Measurements from ENCODE around the gene KLK13. TPM values are rescaled to one million over a fixed set of nuclear protein-coding genes. Genes with fewer than 3 reads are reported as not detected.

Gene KLK13
- polyA plus RNA-seq, 3 donors from 2014 or later, result not detected

- Mint-ChIP-seq H3K36me3 (peaks cover 0 to 4% (median 3%) of the 10 kb centered on the region in 3 donors), H3K27ac (no peak overlapping the region), H3K4me3 (no peak overlapping the region), H3K9me3 (peaks cover 0 to 4% (median 0%) of the 10 kb centered on the region in 6 donors), H3K4me1 (no peaks in the 10 kb centered on the region), H3K27me3 (ENCODE audit: low read depth in 3 of 3) (peaks cover 6 to 16% (median 12%) of the 10 kb centered on the region in 3 donors)
- DNase-seq, result no peak
Measured at GRCh38 chr19:51031220-51031879, 33.5 kb downstream of the KLK13 start.

GRCh38 chr19:51030631-51031030, 34.3 kb downstream of the KLK13 start:
- H3K4me3 Mint-ChIP-seq, result no peak overlapping the region
- H3K27ac Mint-ChIP-seq, result no peak overlapping the region
- no peak for DNase-seq
- H3K36me3 Mint-ChIP-seq, result peaks cover 0 to 4% (median 3%) of the 10 kb centered on the region in 3 donors
- H3K27me3 Mint-ChIP-seq (ENCODE audit: low read depth in 3 of 3), result peaks cover 6 to 13% (median 12%) of the 10 kb centered on the region in 3 donors
- peaks cover 0 to 4% (median 0%) of the 10 kb centered on the region in 6 donors for H3K9me3 Mint-ChIP-seq
- H3K4me1 Mint-ChIP-seq, result no peaks in the 10 kb centered on the region

DNA sequence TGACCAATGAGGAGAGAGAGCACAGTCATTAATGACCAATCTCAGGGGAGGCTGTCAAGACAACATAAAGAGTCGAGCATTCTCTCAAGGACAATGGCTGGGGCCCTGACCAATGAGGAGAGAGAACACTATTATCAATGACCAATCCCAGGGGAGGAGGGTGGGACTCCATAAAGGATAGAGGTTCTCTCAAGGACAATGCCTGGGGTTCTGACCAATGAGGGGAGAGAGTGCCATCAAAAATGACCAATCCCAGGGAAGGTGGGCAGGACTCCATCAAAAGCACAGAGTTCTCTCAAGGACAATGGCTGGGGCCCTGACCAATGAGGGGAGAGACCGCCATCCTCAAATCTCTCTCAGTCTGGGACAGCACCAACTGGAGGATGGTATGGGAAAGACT, 35.2 kb downstream of the KLK13 start:
- H3K36me3 Mint-ChIP-seq, result peaks cover 0 to 4% (median 3%) of the 10 kb centered on the region in 3 donors
- peaks cover 0 to 4% (median 0%) of the 10 kb centered on the region in 6 donors for H3K9me3 Mint-ChIP-seq
- H3K27ac Mint-ChIP-seq, result no peak overlapping the region
- H3K4me3 Mint-ChIP-seq, result no peak overlapping the region
- H3K27me3 Mint-ChIP-seq (ENCODE audit: low read depth in 3 of 3), result peaks cover 6 to 14% (median 13%) of the 10 kb centered on the region in 3 donors
- DNase-seq, result no peak
- H3K4me1 Mint-ChIP-seq, result no peaks in the 10 kb centered on the region

GRCh38 chr19:51027873-51028272, 37.0 kb downstream of the KLK13 start:
- H3K27me3 Mint-ChIP-seq (ENCODE audit: low read depth in 3 of 3), result peaks cover 8 to 15% (median 14%) of the 10 kb centered on the region in 3 donors
- H3K4me1 Mint-ChIP-seq, result no peaks in the 10 kb centered on the region
- H3K27ac Mint-ChIP-seq, result no peak overlapping the region
- H3K36me3 Mint-ChIP-seq, result peaks cover 0 to 4% (median 3%) of the 10 kb centered on the region in 3 donors
- no peak for DNase-seq
- no peak overlapping the region for H3K4me3 Mint-ChIP-seq
- H3K9me3 Mint-ChIP-seq, result peaks cover 0 to 5% (median 0%) of the 10 kb centered on the region in 6 donors

DNA sequence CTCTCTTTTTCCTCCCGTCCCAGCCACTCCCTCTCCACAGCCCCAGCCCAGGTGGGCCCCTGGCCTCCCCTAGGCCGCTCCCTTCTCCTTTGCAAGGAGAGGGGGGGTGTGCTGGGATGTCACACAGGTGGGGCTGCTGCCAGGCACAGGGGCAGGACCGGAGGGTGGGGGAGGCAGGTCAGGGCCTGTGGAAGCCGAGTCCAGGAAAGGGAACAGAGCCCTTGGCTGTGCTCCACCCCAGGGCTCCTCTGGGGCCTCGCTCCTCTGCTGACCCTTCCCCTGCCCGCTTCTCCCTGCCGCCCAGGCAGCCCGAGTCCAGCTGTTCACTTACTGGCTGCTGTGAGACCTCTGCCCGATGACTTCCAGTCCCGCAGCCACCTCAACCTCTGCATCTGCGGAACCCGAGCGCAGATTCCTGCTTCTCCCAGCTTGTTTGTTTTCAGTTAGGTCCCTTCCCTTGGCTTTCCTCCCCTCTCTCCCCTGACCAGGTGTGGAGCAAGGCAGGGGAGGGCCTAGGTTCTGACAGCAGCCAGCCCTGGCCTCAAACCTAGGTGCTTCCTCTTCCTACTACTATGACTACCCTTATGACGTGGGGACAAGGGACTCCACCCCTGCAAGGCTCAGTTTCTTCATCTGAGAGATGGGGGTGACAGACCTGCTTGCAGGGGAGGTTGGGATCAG, 37.6 kb downstream of the KLK13 start:
- Mint-ChIP-seq H3K4me1 (no peaks in the 10 kb centered on the region), H3K4me3 (no peak overlapping the region), H3K27me3 (ENCODE audit: low read depth in 3 of 3) (peaks cover 3 to 17% (median 17%) of the 10 kb centered on the region in 3 donors), H3K36me3 (peaks cover 0 to 4% (median 3%) of the 10 kb centered on the region in 3 donors), H3K27ac (peak overlapping the region in 1 of 6 donors; percentile 65), H3K9me3 (peaks cover 0 to 5% (median 0%) of the 10 kb centered on the region in 6 donors)
- no peak for DNase-seq

DNA sequence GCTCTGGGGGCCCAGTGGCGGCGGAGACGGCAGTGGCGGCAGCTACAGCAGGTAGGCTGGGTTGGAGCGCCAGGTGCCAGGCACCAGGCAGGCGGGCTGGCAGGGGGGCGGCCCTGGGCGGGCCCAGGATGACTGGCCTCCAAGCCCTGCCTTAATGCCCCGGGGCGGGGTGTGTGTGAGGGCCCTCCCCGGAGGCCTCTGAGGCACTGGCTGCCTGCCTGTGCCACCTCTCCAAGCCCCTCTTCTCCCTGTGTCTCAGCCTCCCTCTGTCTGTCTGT, 38.4 kb downstream of the KLK13 start, which contains the start of gene KLK11:
TSS of gene KLK11 (minus strand) at position 63 of the 278 bp plus-strand sequence. CDS start 985 bp downstream, outside the sequence.
- peaks cover 2 to 17% (median 15%) of the 10 kb centered on the region in 3 donors for H3K27me3 Mint-ChIP-seq (ENCODE audit: low read depth in 3 of 3)
- peaks cover 0 to 5% (median 0%) of the 10 kb centered on the region in 6 donors for H3K9me3 Mint-ChIP-seq
- H3K4me1 Mint-ChIP-seq, result no peaks in the 10 kb centered on the region
- peak within 1 kb of the TSS in 1 of 6 donors; percentile 65 for H3K27ac Mint-ChIP-seq
- H3K36me3 Mint-ChIP-seq, result peaks cover 0 to 4% (median 3%) of the 10 kb centered on the region in 3 donors
- H3K4me3 Mint-ChIP-seq, result no peak within 1 kb of the TSS
- no peak for DNase-seq

- Mint-ChIP-seq H3K36me3 (peaks cover 0 to 4% (median 3%) of the 10 kb centered on the region in 3 donors), H3K27me3 (ENCODE audit: low read depth in 3 of 3) (peaks cover 2 to 16% (median 14%) of the 10 kb centered on the region in 3 donors), H3K27ac (no peak overlapping the region), H3K4me1 (peaks cover 0 to under 1% of the 10 kb centered on the region in 2 donors), H3K9me3 (peaks cover 0 to 4% (median 0%) of the 10 kb centered on the region in 6 donors), H3K4me3 (no peak overlapping the region)
- no peak for DNase-seq
Measured at GRCh38 chr19:51025809-51026553, 38.9 kb downstream of the KLK13 start.

DNA sequence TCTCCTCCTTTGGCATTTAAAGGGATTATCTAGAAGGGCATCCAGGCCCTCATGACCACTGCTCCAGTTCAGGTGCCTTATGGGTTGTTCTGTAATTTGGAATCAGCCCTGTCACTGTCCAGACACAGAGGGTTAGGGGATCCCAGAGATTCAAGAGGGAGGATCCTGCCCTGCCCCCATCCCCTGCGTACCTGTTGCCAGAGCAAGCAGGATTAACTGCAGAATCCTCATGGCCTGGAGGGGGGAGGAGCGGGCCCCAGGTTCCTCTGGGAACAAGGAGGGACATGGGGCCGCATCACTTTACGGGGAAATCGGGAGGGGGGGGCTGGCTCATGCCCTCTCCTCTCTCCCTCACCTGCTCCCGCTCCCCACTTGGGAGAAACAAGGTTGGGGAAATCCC, 39.5 kb downstream of the KLK13 start:
- Mint-ChIP-seq H3K36me3 (peaks cover 0 to 4% (median 3%) of the 10 kb centered on the region in 3 donors), H3K9me3 (peaks cover 0 to 2% (median 0%) of the 10 kb centered on the region in 6 donors), H3K27me3 (ENCODE audit: low read depth in 3 of 3) (peaks cover 2 to 16% (median 14%) of the 10 kb centered on the region in 3 donors), H3K4me1 (peaks cover 0 to 2% of the 10 kb centered on the region in 2 donors), H3K27ac (no peak overlapping the region), H3K4me3 (no peak overlapping the region)
- DNase-seq, result no peak

DNA sequence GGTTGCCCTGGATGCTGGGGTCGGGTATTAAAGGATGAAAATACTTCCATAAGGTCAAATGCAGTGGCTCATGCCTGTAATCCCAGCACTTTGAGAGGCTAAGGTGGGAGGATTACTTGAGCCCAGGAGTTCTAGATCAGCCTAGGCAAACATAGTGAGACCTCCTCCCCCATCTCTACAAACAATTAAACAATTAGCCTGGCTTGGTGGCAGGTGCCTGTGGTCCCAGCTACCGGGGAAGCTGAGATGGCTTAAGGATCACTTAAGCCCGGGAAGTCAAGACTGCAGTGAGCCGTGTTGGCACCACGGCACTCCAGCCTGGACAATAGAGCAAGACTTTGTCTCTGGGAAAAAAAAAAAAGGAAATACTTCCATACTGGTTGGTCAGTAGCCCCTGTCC, 40.0 kb downstream of the KLK13 start:
- Mint-ChIP-seq H3K4me3 (no peak overlapping the region), H3K9me3 (peaks cover 0 to 2% (median 0%) of the 10 kb centered on the region in 6 donors), H3K27me3 (ENCODE audit: low read depth in 3 of 3) (peaks cover 6 to 16% (median 14%) of the 10 kb centered on the region in 3 donors), H3K36me3 (peaks cover 0 to 4% (median 3%) of the 10 kb centered on the region in 3 donors), H3K4me1 (peaks cover 3 to 5% of the 10 kb centered on the region in 2 donors), H3K27ac (no peak overlapping the region)
- no peak for DNase-seq

GRCh38 chr19:51023946-51024345, 40.9 kb downstream of the KLK13 start:
- H3K4me1 Mint-ChIP-seq, result peaks cover 6% of the 10 kb centered on the region in 2 donors
- no peak overlapping the region for H3K27ac Mint-ChIP-seq
- H3K36me3 Mint-ChIP-seq, result peaks cover 0 to 4% (median 3%) of the 10 kb centered on the region in 3 donors
- peaks cover 0 to 2% (median 0%) of the 10 kb centered on the region in 6 donors for H3K9me3 Mint-ChIP-seq
- no peak overlapping the region for H3K4me3 Mint-ChIP-seq
- H3K27me3 Mint-ChIP-seq (ENCODE audit: low read depth in 3 of 3), result peaks cover 10 to 16% (median 13%) of the 10 kb centered on the region in 3 donors
- DNase-seq, result no peak

- peaks cover 0 to 3% (median 0%) of the 10 kb centered on the region in 6 donors for H3K9me3 Mint-ChIP-seq
- DNase-seq, result no peak
- H3K27me3 Mint-ChIP-seq (ENCODE audit: low read depth in 3 of 3), result peaks cover 13 to 23% (median 16%) of the 10 kb centered on the region in 3 donors
- H3K27ac Mint-ChIP-seq, result peak overlapping the region in 1 of 6 donors; percentile 58
- H3K4me1 Mint-ChIP-seq, result peaks cover 14 to 19% of the 10 kb centered on the region in 2 donors
- H3K36me3 Mint-ChIP-seq, result peaks cover 3 to 7% (median 4%) of the 10 kb centered on the region in 3 donors
- no peak overlapping the region for H3K4me3 Mint-ChIP-seq
Measured at GRCh38 chr19:51022526-51022925, 42.4 kb downstream of the KLK13 start.

- Mint-ChIP-seq H3K9me3 (peaks cover 0 to 3% (median 0%) of the 10 kb centered on the region in 6 donors), H3K27me3 (ENCODE audit: low read depth in 3 of 3) (peaks cover 17 to 25% (median 20%) of the 10 kb centered on the region in 3 donors), H3K4me1 (peaks cover 20 to 30% of the 10 kb centered on the region in 2 donors), H3K4me3 (no peak overlapping the region), H3K36me3 (peaks cover 0 to 4% (median 3%) of the 10 kb centered on the region in 3 donors), H3K27ac (no peak overlapping the region)
- DNase-seq, result peak in 2 of 3 donors; percentile 12 to 22
Measured at GRCh38 chr19:51020988-51021651, 43.8 kb downstream of the KLK13 start.

- peaks cover 0 to 4% (median 3%) of the 10 kb centered on the region in 3 donors for H3K36me3 Mint-ChIP-seq
- DNase-seq, result no peak
- peaks cover 20 to 30% of the 10 kb centered on the region in 2 donors for H3K4me1 Mint-ChIP-seq
- H3K27ac Mint-ChIP-seq, result no peak within 1 kb of the TSS
- peaks cover 0 to 3% (median 0%) of the 10 kb centered on the region in 6 donors for H3K9me3 Mint-ChIP-seq
- peaks cover 20 to 26% (median 22%) of the 10 kb centered on the region in 3 donors for H3K27me3 Mint-ChIP-seq (ENCODE audit: low read depth in 3 of 3)
- peak within 1 kb of the TSS; percentile 75 to 91 (median 86) for H3K4me3 Mint-ChIP-seq
Measured at GRCh38 chr19:51019544-51019925, 45.4 kb downstream of the KLK13 start, which contains the start of gene KLK10. TSS of gene KLK10 (minus strand) at chr19:51019709. CDS start at chr19:51019130, 579 bp downstream.
